Measurements from ENCODE around the gene SRMS.

Gene SRMS

DNA sequence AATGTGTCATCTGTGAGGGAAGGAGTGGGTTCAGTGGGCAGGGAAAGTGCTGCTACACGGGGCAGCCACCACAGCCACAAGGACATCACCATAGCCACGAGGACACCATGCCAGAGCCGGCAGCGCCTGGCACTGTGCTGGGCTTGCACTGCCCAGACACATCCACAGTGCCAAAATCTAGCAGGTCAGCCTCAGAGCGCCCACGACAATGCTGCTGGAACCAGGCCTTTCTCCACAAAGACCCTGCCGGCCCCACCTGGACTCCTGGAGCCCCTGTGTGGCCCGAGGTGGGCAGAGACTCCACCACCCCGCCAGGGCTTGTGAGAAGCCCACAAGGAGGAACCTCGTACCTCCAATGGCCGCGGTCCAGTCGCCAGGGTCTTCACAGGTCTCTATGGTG lies 45.1 kb upstream of the SRMS start:
- Histone ChIP-seq H3K9me3 (ENCODE audit: control insufficient read depth, low read length) (no peaks in the 10 kb centered on the region), H3K27me3 (ENCODE audit: control insufficient read depth, insufficient read depth, low read length) (no peaks in the 10 kb centered on the region), H3K4me2 (ENCODE audit: low read length) (no peak overlapping the region), H3K36me3 (ENCODE audit: control insufficient read depth, insufficient read depth, low read length) (no peaks in the 10 kb centered on the region), H3K79me2 (no peaks in the 10 kb centered on the region), H3K27ac (no peak overlapping the region), H3K4me1 (no peaks in the 10 kb centered on the region), H2AFZ (no peak overlapping the region), H3K9ac (no peak overlapping the region), H3K4me3 (ENCODE audit: low read depth, low read length) (no peak overlapping the region)
- TF ChIP-seq, protein P1, sequence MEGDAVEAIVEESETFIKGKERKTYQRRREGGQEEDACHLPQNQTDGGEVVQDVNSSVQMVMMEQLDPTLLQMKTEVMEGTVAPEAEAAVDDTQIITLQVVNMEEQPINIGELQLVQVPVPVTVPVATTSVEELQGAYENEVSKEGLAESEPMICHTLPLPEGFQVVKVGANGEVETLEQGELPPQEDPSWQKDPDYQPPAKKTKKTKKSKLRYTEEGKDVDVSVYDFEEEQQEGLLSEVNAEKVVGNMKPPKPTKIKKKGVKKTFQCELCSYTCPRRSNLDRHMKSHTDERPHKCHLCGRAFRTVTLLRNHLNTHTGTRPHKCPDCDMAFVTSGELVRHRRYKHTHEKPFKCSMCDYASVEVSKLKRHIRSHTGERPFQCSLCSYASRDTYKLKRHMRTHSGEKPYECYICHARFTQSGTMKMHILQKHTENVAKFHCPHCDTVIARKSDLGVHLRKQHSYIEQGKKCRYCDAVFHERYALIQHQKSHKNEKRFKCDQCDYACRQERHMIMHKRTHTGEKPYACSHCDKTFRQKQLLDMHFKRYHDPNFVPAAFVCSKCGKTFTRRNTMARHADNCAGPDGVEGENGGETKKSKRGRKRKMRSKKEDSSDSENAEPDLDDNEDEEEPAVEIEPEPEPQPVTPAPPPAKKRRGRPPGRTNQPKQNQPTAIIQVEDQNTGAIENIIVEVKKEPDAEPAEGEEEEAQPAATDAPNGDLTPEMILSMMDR (IDR thresholded peaks at IDR 0.05), result no peak

DNA sequence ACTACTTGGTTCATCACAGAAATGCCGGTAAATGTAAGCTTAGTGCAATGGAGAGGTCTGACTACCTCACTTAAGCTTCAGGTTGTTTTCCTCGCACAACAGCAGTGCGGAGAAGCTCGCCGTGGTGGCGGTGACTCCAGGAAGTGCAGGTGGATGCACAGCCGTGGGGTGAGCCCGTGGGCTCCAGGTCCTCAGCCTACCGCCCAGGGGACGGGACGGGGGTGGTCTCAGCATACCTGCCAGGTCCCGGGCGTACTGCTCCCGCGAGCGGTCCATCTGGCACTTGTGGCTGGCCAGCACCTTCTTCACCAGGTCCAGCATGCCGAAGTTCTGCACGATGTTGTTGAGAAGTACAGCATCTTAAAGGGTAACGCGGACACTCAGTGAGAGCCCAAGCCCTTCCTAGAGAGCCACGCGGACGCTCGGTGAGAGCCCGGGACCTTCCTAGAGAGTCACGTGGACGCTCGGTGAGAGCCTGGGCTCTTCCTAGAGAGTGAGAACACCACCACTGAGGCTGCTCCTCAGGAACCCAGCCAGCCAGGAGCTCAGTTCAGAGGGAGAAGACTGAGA lies 44.3 kb upstream of the SRMS start:
- Histone ChIP-seq H3K27ac (no peak overlapping the region), H3K36me3 (ENCODE audit: control insufficient read depth, insufficient read depth, low read length) (no peaks in the 10 kb centered on the region), H3K9ac (no peak overlapping the region), H2AFZ (no peak overlapping the region), H3K79me2 (no peaks in the 10 kb centered on the region), H3K9me3 (ENCODE audit: control insufficient read depth, low read length) (no peaks in the 10 kb centered on the region), H3K4me3 (ENCODE audit: low read depth, low read length) (no peak overlapping the region), H3K4me2 (ENCODE audit: low read length) (no peak overlapping the region), H3K4me1 (no peaks in the 10 kb centered on the region), H3K27me3 (ENCODE audit: control insufficient read depth, insufficient read depth, low read length) (no peaks in the 10 kb centered on the region)
- TF ChIP-seq, protein P1 (IDR thresholded peaks at IDR 0.05), result no peak

DNA sequence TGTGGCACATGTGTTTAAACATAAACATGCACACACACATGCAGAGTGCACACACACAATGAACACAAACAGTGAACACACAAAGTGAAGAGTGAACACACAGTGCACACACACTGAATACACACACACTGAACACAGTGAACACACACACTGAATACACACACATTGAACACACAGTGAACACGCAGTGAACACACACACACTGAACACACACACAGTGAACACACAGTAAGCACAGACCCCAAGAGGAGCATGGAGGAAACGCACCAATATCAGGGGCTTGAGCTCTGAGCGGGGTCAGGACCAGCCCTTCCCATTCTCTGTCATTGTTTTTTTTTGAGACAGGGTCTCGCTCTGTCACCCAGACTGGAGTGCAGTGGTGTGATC lies 43.6 kb upstream of the SRMS start:
- no peak overlapping the region for H2AFZ ChIP-seq
- H3K4me1 ChIP-seq, result no peaks in the 10 kb centered on the region
- no peaks in the 10 kb centered on the region for H3K27me3 ChIP-seq (ENCODE audit: control insufficient read depth, insufficient read depth, low read length)
- H3K79me2 ChIP-seq, result no peaks in the 10 kb centered on the region
- H3K9ac ChIP-seq, result no peak overlapping the region
- H3K9me3 ChIP-seq (ENCODE audit: control insufficient read depth, low read length), result no peaks in the 10 kb centered on the region
- H3K4me2 ChIP-seq (ENCODE audit: low read length), result no peak overlapping the region
- TF ChIP-seq, protein P1 (IDR thresholded peaks at IDR 0.05), result no peak
- H3K4me3 ChIP-seq (ENCODE audit: low read depth, low read length), result no peak overlapping the region
- H3K36me3 ChIP-seq (ENCODE audit: control insufficient read depth, insufficient read depth, low read length), result no peaks in the 10 kb centered on the region
- H3K27ac ChIP-seq, result no peak overlapping the region

DNA sequence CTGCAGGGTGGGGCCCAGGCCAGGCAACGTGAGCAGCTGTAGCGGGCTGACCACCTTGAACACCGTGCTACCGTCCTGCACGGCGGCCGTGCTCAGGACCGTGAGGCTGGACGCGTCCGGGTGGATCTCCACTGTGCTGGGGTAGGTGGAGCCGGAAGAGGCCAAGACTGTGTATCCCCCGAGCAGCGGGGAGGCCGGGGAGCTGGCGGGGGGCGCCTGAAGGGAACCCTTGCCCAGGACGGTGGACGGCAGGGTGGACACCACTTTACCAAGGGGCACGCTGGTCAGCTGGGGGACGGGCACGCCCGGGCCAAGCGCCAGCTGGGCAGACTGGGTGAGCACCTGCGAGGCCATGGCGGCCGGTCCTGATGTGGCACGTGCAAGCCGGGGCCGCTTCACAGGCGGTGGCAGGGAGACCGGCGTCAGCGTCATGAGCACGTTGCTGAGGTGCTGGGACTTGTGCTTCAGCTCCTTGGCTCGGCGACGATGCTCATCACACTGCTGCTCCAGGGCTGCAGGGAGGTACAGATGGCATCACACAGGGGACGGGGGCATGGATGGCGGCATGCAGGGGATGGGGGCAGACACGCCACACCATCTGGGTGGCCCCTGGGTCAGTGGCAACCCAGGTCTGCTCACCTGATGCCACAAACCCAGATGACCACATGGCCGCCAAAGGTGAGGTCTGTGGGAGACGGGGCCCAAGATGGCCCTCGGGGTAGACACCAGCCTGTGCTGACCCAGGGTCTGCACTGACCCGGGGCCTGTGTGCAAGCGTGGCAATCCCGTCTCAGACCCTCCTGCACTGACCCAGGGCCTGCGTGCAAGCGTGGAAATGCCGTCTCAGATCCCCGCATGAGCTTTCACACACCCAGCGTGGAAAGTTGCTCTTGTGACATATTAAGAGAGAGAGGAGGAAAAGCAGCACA lies 42.9 kb upstream of the SRMS start:
- Histone ChIP-seq H3K4me3 (ENCODE audit: low read depth, low read length) (no peak overlapping the region), H3K9ac (no peak overlapping the region), H3K79me2 (no peaks in the 10 kb centered on the region), H3K4me2 (ENCODE audit: low read length) (no peak overlapping the region), H3K36me3 (ENCODE audit: control insufficient read depth, insufficient read depth, low read length) (no peaks in the 10 kb centered on the region), H3K27me3 (ENCODE audit: control insufficient read depth, insufficient read depth, low read length) (no peaks in the 10 kb centered on the region), H3K9me3 (ENCODE audit: control insufficient read depth, low read length) (no peaks in the 10 kb centered on the region), H2AFZ (no peak overlapping the region), H3K27ac (no peak overlapping the region), H3K4me1 (no peaks in the 10 kb centered on the region)
- TF ChIP-seq, protein P1 (IDR thresholded peaks at IDR 0.05), result no peak
